Measurements from ENCODE around the gene GSK3A. TPM values are rescaled to one million over a fixed set of nuclear protein-coding genes. Genes with fewer than 3 reads are reported as not detected.
A peak's percentile ranks its signal among the peaks of the same experiment; 100 is the strongest.

GSK3A gene
- total RNA-seq, 4 donors from 2014 or later: 19.1 to 32.6 (median 24.6) TPM

DNA sequence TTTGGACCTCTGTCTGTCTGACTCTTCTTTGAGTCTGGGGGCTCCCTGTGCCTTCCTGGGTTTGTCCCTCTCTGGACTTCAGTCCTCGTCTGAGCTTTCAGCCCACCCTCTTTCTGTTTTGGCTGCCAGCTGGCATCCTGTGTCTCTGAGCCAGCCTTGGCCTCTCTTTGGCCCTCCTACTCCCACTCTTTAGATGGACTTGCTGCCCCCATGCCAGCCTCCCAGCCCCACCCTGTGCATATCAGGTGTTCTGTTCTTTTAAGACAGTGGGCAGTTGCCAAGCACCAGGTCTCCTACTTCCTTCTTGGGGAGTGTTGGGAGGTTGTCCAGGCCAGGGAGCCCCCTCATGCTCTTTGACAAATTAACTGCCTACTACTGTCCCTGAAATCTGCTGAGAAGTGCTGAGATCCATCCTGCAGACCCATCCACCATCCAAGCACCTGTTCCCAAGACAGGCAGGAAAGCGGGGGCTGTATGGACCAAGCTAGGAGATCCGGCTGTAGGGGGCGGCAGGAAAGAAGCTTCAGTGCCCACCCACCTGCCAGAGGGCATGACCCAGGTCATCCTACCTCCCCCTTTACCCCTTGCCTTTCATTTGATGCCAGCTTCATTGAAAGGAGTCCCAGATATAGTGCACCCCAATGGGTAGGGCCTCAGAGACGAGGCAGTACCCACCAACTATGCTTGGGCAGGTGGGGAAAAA is 36.2 kb upstream of the GSK3A start:
- WGBS, 2 donors: 77 to 87% methylated on average over 4 to 5 of the region's 5 CpGs
- Histone ChIP-seq H3K27ac (peak overlapping the region in 2 of 3 donors; percentile 41 to 93), H3K9me3 (no peaks in the 10 kb centered on the region), H3K4me3 (replicated peaks in 1 of 3) (no peak overlapping the region), H3K4me1 (peaks cover 49 to 55% of the 10 kb centered on the region in 2 donors), H3K27me3 (no peaks in the 10 kb centered on the region), H3K36me3 (peaks cover 12 to 13% of the 10 kb centered on the region in 2 donors)
- intact Hi-C loops (cut with DNase I): no loop called here
- DNase-seq: no peak
- TF ChIP-seq, protein P1, sequence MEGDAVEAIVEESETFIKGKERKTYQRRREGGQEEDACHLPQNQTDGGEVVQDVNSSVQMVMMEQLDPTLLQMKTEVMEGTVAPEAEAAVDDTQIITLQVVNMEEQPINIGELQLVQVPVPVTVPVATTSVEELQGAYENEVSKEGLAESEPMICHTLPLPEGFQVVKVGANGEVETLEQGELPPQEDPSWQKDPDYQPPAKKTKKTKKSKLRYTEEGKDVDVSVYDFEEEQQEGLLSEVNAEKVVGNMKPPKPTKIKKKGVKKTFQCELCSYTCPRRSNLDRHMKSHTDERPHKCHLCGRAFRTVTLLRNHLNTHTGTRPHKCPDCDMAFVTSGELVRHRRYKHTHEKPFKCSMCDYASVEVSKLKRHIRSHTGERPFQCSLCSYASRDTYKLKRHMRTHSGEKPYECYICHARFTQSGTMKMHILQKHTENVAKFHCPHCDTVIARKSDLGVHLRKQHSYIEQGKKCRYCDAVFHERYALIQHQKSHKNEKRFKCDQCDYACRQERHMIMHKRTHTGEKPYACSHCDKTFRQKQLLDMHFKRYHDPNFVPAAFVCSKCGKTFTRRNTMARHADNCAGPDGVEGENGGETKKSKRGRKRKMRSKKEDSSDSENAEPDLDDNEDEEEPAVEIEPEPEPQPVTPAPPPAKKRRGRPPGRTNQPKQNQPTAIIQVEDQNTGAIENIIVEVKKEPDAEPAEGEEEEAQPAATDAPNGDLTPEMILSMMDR (IDR thresholded peaks at IDR 0.05): no peak
- no peak for TF ChIP-seq POLR2A (IDR thresholded peaks at IDR 0.05)

DNA sequence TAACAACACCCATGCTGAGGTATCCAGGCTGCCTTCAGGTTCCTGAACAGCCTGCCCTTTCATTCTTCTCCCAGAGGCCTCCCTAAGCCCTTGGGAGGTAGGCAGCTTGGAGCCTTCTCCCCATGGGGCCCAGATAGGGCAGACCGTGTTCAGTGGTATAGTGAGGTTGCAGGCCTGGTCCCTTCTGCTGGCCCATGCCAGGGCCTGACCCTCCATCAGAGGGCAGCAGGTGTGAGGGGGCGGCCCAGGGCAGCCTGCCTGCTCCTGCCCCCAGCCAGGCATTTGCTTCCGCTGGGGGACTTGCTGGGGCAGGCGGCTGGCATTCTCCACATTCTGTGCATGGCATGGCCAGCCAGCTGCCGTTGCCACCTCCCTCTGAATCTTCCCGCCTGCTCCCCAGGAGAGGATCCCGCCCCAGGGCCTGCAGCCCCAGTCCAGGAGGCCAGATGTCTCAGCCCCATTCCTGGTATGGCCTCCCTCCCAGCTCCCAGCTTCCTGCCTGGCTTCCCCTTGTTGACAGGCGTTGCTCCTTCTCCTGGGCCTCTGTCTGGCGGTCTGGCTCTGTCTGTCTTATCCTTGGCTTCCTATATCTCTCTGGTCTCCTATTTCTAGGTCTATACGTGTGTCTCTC is 35.5 kb upstream of the GSK3A start:
- intact Hi-C loops (cut with DNase I): no loop called here
- no peak for DNase-seq
- Histone ChIP-seq H3K4me3 (replicated peaks in 1 of 3) (no peak overlapping the region), H3K9me3 (no peaks in the 10 kb centered on the region), H3K36me3 (peaks cover 19% of the 10 kb centered on the region in 2 donors), H3K27me3 (no peaks in the 10 kb centered on the region), H3K4me1 (peaks cover 43 to 50% of the 10 kb centered on the region in 2 donors), H3K27ac (peak overlapping the region in 2 of 3 donors; percentile 41 to 93)
- 66 to 69% methylated on average over 6 to 8 of the region's 10 CpGs for WGBS, 2 donors
- TF ChIP-seq, protein P1 (IDR thresholded peaks at IDR 0.05): no peak
- TF ChIP-seq POLR2A (IDR thresholded peaks at IDR 0.05): no peak

DNA sequence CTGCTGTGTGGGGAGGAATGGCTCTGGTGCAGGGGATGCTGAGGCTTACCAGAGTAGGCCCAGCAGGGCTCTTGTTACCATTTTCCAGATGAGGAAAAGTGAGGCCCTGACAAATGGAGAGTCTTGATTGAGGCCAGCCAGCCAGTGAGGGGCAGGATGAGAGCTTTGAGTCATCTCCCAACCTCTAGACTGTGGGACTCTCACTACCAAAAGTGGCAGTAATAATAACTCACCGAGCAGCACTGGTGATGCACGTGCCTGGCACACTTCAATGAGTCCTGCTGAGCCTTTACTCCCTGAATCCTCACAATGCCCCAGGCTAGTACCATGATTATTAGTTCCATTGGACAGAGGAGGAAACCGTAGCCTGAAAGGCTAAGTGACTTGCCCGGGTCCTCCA is 34.4 kb upstream of the GSK3A start:
- no peak overlapping the region for H3K4me3 ChIP-seq (replicated peaks in 1 of 3)
- no peak overlapping the region for H3K27ac ChIP-seq
- WGBS, 2 donors: 82% methylated on average over 4 of the region's 4 CpGs
- intact Hi-C loops (cut with DNase I): no loop called here
- peaks cover 32 to 38% of the 10 kb centered on the region in 2 donors for H3K4me1 ChIP-seq
- no peaks in the 10 kb centered on the region for H3K27me3 ChIP-seq
- no peaks in the 10 kb centered on the region for H3K9me3 ChIP-seq
- TF ChIP-seq POLR2A (IDR thresholded peaks at IDR 0.05): no peak
- TF ChIP-seq, protein P1 (IDR thresholded peaks at IDR 0.05): no peak
- H3K36me3 ChIP-seq: peaks cover 28 to 29% of the 10 kb centered on the region in 2 donors
- no peak for DNase-seq

DNA sequence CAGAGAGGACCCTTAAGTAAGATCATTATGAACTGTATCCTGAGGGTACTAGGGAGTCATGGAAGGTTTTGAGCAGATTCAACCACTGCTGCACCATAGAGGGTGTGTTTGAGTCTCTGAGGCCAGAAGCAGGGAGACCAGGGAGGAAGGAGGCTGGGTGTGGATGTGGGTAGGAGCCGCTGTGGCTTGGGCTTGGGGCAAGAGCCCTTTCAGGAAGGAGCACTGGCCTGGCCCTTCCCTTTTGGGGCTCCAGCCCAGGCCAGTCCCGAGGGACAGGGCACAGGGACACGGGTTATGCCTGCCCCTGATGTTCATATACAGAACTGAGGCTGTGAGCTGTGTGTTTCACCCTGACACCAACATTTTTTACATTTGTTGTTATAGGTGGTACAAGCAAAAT is 33.9 kb upstream of the GSK3A start:
- Histone ChIP-seq H3K4me1 (peaks cover 27 to 38% of the 10 kb centered on the region in 2 donors), H3K27ac (no peak overlapping the region), H3K9me3 (no peaks in the 10 kb centered on the region), H3K27me3 (no peaks in the 10 kb centered on the region), H3K4me3 (replicated peaks in 1 of 3) (no peak overlapping the region), H3K36me3 (peaks cover 28 to 29% of the 10 kb centered on the region in 2 donors)
- 69 to 89% methylated on average over 1 to 3 of the region's 3 CpGs for WGBS, 2 donors
- intact Hi-C loops (cut with DNase I): no loop called here
- no peak for DNase-seq
- TF ChIP-seq, protein P1 (IDR thresholded peaks at IDR 0.05): no peak
- TF ChIP-seq POLR2A (IDR thresholded peaks at IDR 0.05): no peak

DNA sequence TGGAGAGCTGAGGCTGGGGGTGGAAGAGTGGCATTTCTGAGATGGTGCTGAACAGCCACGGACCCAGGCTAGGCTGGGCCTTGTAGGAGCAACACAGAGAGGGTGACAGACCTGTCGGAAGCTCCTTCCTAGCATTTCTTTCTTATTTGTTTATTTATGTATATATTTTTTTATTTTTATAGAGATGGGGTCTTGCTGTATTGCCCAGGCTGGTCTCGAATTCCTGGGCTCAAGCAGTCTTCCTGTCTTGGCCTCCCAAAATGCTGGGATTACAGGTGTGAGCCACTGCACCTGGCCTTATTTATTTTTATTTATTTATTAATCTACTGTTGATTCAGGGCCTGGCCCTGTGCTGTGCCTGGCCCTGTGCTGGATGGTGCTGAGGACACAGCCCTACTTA is 33.1 kb upstream of the GSK3A start:
- H3K27ac ChIP-seq: no peak overlapping the region
- no peaks in the 10 kb centered on the region for H3K27me3 ChIP-seq
- no peak overlapping the region for H3K4me3 ChIP-seq (replicated peaks in 1 of 3)
- DNase-seq: no peak
- intact Hi-C loops (cut with DNase I): no loop called here
- no peaks in the 10 kb centered on the region for H3K9me3 ChIP-seq
- H3K4me1 ChIP-seq: peaks cover 26 to 41% of the 10 kb centered on the region in 2 donors
- H3K36me3 ChIP-seq: peaks cover 28 to 29% of the 10 kb centered on the region in 2 donors
- WGBS, 2 donors: 89 to 93% methylated on average over 3 of the region's 3 CpGs
- TF ChIP-seq, protein P1 (IDR thresholded peaks at IDR 0.05): no peak
- TF ChIP-seq POLR2A (IDR thresholded peaks at IDR 0.05): no peak
